Activated naive CD4-positive, alpha-beta T cell treated with anti-CD3 and anti-CD28 coated beads for 36 hours (primary cell): Measurements from ENCODE around the gene PRPF8. TPM values are rescaled to one million over a fixed set of nuclear protein-coding genes. Genes with fewer than 3 reads are reported as not detected.

Experiments used
- CTCF ChIA-PET: fragments of 350-600 bp; sonication (Branson Sonifier 250); formaldehyde crosslinking; loops from one replicate; lab custom pipeline; 2021; ENCODE audit warnings: antibody characterized with exemption; lab: Charles Lee
- DNase-seq: peaks from one replicate; pipeline ENCODE4 v3.0.0-alpha.2; 2020
- H3K27ac Mint-ChIP-seq: one replicate; pipeline ENCODE4 v1.8.0; 2021; ENCODE audit warnings: mild to moderate bottlenecking, mixed read lengths
- H3K27me3 Mint-ChIP-seq: one replicate; pipeline ENCODE4 v1.8.0; 2021; ENCODE audit warnings: low read depth, mixed read lengths
- H3K36me3 Mint-ChIP-seq: one replicate; pipeline ENCODE4 v1.8.0; 2021; ENCODE audit warnings: low read depth, mixed read lengths
- H3K4me1 Mint-ChIP-seq: one replicate; pipeline ENCODE4 v1.8.0; 2021; ENCODE audit warnings: low read depth, mixed read lengths
- H3K4me3 Mint-ChIP-seq: one replicate; pipeline ENCODE4 v1.8.0; 2021; ENCODE audit warnings: mild to moderate bottlenecking, moderate library complexity, mixed read lengths
- H3K9me3 Mint-ChIP-seq: one replicate; pipeline ENCODE4 v1.8.0; 2021; ENCODE audit warnings: mixed read lengths
- intact Hi-C: fragments of 100-400 bp; cut with micrococcal nuclease; formaldehyde crosslinking; loops from one replicate; pipeline ENCODE4 v1.15.1; 2023
- total RNA-seq, 2 experiments: library from RNA; stranded (reverse); gene quantifications; one replicate each; pipeline ENCODE4 v1.2.3, GENCODE V29; 2021

The PRPF8 gene
- total RNA-seq, 2 experiments from 2014 or later = 458 to 479 TPM

GRCh38 chr17:1612400-1612799 is 72.3 kb downstream of the PRPF8 start:
- H3K4me1 Mint-ChIP-seq = peaks cover 9% of the 10 kb centered on the region
- no peak overlapping the region for H3K4me3 Mint-ChIP-seq
- no peaks in the 10 kb centered on the region for H3K27me3 Mint-ChIP-seq
- no peak overlapping the region for H3K27ac Mint-ChIP-seq
- H3K36me3 Mint-ChIP-seq = no peaks in the 10 kb centered on the region
- H3K9me3 Mint-ChIP-seq = no peaks in the 10 kb centered on the region
- intact Hi-C loops = no loop called here
- CTCF ChIA-PET = interaction anchor here (1.1 kb wide), 1 partner anchor 37 kb away, joined by 3 read pairs; the partner anchor contains the start of gene RILP
- DNase-seq = no peak

- CTCF ChIA-PET = interaction anchor here (0.6 to 1.1 kb wide), 2 partner anchors 37 to 294 kb away, joined by 3 read pairs; partner anchors contain the start of gene RILP
- no peak for DNase-seq
- no peaks in the 10 kb centered on the region for H3K9me3 Mint-ChIP-seq
- H3K4me3 Mint-ChIP-seq = no peak overlapping the region
- peaks cover 15% of the 10 kb centered on the region for H3K4me1 Mint-ChIP-seq
- H3K36me3 Mint-ChIP-seq = no peaks in the 10 kb centered on the region
- H3K27ac Mint-ChIP-seq = no peak overlapping the region
- intact Hi-C loops = no loop called here
- no peaks in the 10 kb centered on the region for H3K27me3 Mint-ChIP-seq
Measured at GRCh38 chr17:1611715-1612114, 73.0 kb downstream of the PRPF8 start.

GRCh38 chr17:1608676-1609075 is 76.0 kb downstream of the PRPF8 start:
- Mint-ChIP-seq H3K9me3 (no peaks in the 10 kb centered on the region), H3K4me1 (peaks cover 19% of the 10 kb centered on the region), H3K27me3 (no peaks in the 10 kb centered on the region), H3K27ac (no peak overlapping the region), H3K36me3 (no peaks in the 10 kb centered on the region), H3K4me3 (no peak overlapping the region)
- intact Hi-C loops = no loop called here
- DNase-seq = no peak
- CTCF ChIA-PET = interaction anchor here (0.6 to 1.8 kb wide), 2 partner anchors 21 to 286 kb away, joined by 3 to 4 read pairs; no protein-coding TSS in a partner anchor

- intact Hi-C loops = no loop called here
- Mint-ChIP-seq H3K4me1 (peaks cover 19% of the 10 kb centered on the region), H3K27me3 (no peaks in the 10 kb centered on the region), H3K4me3 (no peak overlapping the region), H3K36me3 (no peaks in the 10 kb centered on the region), H3K9me3 (no peaks in the 10 kb centered on the region), H3K27ac (no peak overlapping the region)
- CTCF ChIA-PET = interaction anchor here (1.2 to 1.8 kb wide), 3 partner anchors 10 to 33 kb away, joined by 3 to 4 read pairs (median 4); no protein-coding TSS in a partner anchor
- DNase-seq = no peak
Measured at GRCh38 chr17:1607971-1608320, 76.7 kb downstream of the PRPF8 start.

- intact Hi-C loops = no loop called here
- H3K4me3 Mint-ChIP-seq = no peak overlapping the region
- no peak for DNase-seq
- no peaks in the 10 kb centered on the region for H3K36me3 Mint-ChIP-seq
- no peak overlapping the region for H3K27ac Mint-ChIP-seq
- no peaks in the 10 kb centered on the region for H3K27me3 Mint-ChIP-seq
- H3K9me3 Mint-ChIP-seq = peaks cover 4% of the 10 kb centered on the region
- H3K4me1 Mint-ChIP-seq = peaks cover 19% of the 10 kb centered on the region
- CTCF ChIA-PET = interaction anchor here (1.2 to 1.3 kb wide), 2 partner anchors 12 to 32 kb away, joined by 3 to 4 read pairs; no protein-coding TSS in a partner anchor
Measured at GRCh38 chr17:1606352-1606985, 78.2 kb downstream of the PRPF8 start.

GRCh38 chr17:1605681-1606351 is 78.9 kb downstream of the PRPF8 start:
- Mint-ChIP-seq H3K27me3 (no peaks in the 10 kb centered on the region), H3K36me3 (no peaks in the 10 kb centered on the region), H3K9me3 (peaks cover 7% of the 10 kb centered on the region), H3K4me1 (peaks cover 19% of the 10 kb centered on the region), H3K27ac (no peak overlapping the region), H3K4me3 (no peak overlapping the region)
- no peak for DNase-seq
- CTCF ChIA-PET = no interaction called here
- intact Hi-C loops = no loop called here

- Mint-ChIP-seq H3K4me3 (no peak overlapping the region), H3K27ac (no peak overlapping the region), H3K9me3 (peaks cover 7% of the 10 kb centered on the region), H3K4me1 (peaks cover 19% of the 10 kb centered on the region), H3K27me3 (no peaks in the 10 kb centered on the region), H3K36me3 (no peaks in the 10 kb centered on the region)
- no peak for DNase-seq
- intact Hi-C loops = no loop called here
- CTCF ChIA-PET = no interaction called here
Measured at GRCh38 chr17:1604831-1605528, 79.7 kb downstream of the PRPF8 start.

GRCh38 chr17:1601571-1601970 is 83.1 kb downstream of the PRPF8 start:
- CTCF ChIA-PET = no interaction called here
- peaks cover 7% of the 10 kb centered on the region for H3K9me3 Mint-ChIP-seq
- no peaks in the 10 kb centered on the region for H3K36me3 Mint-ChIP-seq
- no peak for DNase-seq
- intact Hi-C loops = no loop called here
- no peaks in the 10 kb centered on the region for H3K27me3 Mint-ChIP-seq
- no peak overlapping the region for H3K4me3 Mint-ChIP-seq
- H3K27ac Mint-ChIP-seq = no peak overlapping the region
- H3K4me1 Mint-ChIP-seq = peaks cover 4% of the 10 kb centered on the region

Other genes starting within 250 kb of the PRPF8 start
- gene CRK, start 228.6 kb downstream of the PRPF8 start, total RNA-seq = 10 to 100 TPM; 10.6 to 14.1 TPM
- 10 to 100 TPM; 14.6 to 14.7 TPM for gene MYO1C, start 192.2 kb downstream of the PRPF8 start, total RNA-seq
- 10 to 100 TPM; 17.1 to 18.2 TPM for gene INPP5K, start 168.3 kb downstream of the PRPF8 start, total RNA-seq
- 10 to 100 TPM; 23.4 to 26.6 TPM for gene PITPNA, start 122.1 kb downstream of the PRPF8 start, total RNA-seq
- under 1 TPM; 0.12 to 0.14 TPM for gene SLC43A2, start 56.0 kb downstream of the PRPF8 start, total RNA-seq
- gene SCARF1, start 39.1 kb downstream of the PRPF8 start, total RNA-seq = under 1 TPM; 0.43 to 0.57 TPM
- gene RILP, start 35.0 kb downstream of the PRPF8 start, total RNA-seq = 1 to 10 TPM; 1.0 to 1.1 TPM
- under 1 TPM; 0.05 TPM for gene TLCD2, start 25.5 kb upstream of the PRPF8 start, total RNA-seq
- gene WDR81, start 39.8 kb upstream of the PRPF8 start, total RNA-seq = 1 to 10 TPM; 2.9 to 3.7 TPM
- not detected for gene SERPINF2, start 58.0 kb upstream of the PRPF8 start, total RNA-seq
- gene SERPINF1, start 77.2 kb upstream of the PRPF8 start, total RNA-seq = not detected
- 10 to 100 TPM; 18.7 to 22.0 TPM for gene SMYD4, start 145.0 kb upstream of the PRPF8 start, total RNA-seq
- 100 to 1,000 TPM; 177 to 188 TPM for gene RPA1, start 145.1 kb upstream of the PRPF8 start, total RNA-seq